Measurements from ENCODE around the gene LDLRAP1. TPM values are rescaled to one million over a fixed set of nuclear protein-coding genes. Genes with fewer than 3 reads are reported as not detected.

LDLRAP1 gene
- total RNA-seq, 1 experiment from 2014 or later: 29.2 TPM

DNA sequence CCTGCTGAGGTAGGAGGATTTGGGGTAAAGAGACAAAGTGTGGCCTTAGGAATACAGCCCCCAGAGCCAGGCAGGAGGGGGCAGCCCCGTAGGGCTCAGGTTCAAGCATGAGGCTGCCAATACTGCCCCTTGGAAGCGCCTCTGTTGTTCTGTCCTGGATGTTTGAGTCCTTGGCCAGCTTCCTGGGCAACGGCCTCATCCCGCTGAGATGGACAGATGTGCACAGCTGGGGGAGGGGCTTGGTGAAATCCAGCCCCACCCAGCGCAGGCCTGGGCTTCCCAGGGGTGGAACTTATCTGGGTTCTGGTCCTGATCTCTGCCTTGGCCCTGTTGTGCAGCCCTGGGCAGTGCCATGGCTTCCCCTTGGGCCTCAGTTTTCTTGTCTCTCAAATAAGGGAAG, 38.4 kb downstream of the LDLRAP1 start:
- no peaks in the 10 kb centered on the region for H3K79me2 ChIP-seq (ENCODE audit: low read depth)
- no peak for DNase-seq
- H3K4me2 ChIP-seq: no peak overlapping the region
- intact Hi-C loops (cut with micrococcal nuclease; ENCODE audit: unreplicated experiment): no loop called here
- no peaks in the 10 kb centered on the region for H3K27me3 ChIP-seq (ENCODE audit: insufficient read depth, low read depth)
- no peaks in the 10 kb centered on the region for H4K20me1 ChIP-seq (ENCODE audit: insufficient read depth)
- no peaks in the 10 kb centered on the region for H3K36me3 ChIP-seq (ENCODE audit: low read depth)
- no peak overlapping the region for H2AFZ ChIP-seq
- H3K27ac ChIP-seq: no peak overlapping the region
- H3F3A ChIP-seq (ENCODE audit: insufficient read depth, low read depth): no peaks in the 10 kb centered on the region
- no peaks in the 10 kb centered on the region for H3K9me2 ChIP-seq (ENCODE audit: insufficient read depth)
- ChIA-PET POLR2A (ENCODE audit: unreplicated experiment) (no interaction called here), CTCF (no interaction called here)
- TF ChIP-seq, protein P1, sequence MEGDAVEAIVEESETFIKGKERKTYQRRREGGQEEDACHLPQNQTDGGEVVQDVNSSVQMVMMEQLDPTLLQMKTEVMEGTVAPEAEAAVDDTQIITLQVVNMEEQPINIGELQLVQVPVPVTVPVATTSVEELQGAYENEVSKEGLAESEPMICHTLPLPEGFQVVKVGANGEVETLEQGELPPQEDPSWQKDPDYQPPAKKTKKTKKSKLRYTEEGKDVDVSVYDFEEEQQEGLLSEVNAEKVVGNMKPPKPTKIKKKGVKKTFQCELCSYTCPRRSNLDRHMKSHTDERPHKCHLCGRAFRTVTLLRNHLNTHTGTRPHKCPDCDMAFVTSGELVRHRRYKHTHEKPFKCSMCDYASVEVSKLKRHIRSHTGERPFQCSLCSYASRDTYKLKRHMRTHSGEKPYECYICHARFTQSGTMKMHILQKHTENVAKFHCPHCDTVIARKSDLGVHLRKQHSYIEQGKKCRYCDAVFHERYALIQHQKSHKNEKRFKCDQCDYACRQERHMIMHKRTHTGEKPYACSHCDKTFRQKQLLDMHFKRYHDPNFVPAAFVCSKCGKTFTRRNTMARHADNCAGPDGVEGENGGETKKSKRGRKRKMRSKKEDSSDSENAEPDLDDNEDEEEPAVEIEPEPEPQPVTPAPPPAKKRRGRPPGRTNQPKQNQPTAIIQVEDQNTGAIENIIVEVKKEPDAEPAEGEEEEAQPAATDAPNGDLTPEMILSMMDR (conservative IDR thresholded peaks at IDR 0.05): no peak
- no peak for TF ChIP-seq EZH2 (IDR thresholded peaks at IDR 0.05; ENCODE audit: low read depth)
- no TSS peak for BruUV-seq (replicated peaks)
- no peak overlapping the region for H3K4me3 ChIP-seq
- no peaks in the 10 kb centered on the region for H3K4me1 ChIP-seq (replicated peaks; ENCODE audit: insufficient read depth)
- H3K9me3 ChIP-seq (ENCODE audit: insufficient read depth, low read depth): no peaks in the 10 kb centered on the region

DNA sequence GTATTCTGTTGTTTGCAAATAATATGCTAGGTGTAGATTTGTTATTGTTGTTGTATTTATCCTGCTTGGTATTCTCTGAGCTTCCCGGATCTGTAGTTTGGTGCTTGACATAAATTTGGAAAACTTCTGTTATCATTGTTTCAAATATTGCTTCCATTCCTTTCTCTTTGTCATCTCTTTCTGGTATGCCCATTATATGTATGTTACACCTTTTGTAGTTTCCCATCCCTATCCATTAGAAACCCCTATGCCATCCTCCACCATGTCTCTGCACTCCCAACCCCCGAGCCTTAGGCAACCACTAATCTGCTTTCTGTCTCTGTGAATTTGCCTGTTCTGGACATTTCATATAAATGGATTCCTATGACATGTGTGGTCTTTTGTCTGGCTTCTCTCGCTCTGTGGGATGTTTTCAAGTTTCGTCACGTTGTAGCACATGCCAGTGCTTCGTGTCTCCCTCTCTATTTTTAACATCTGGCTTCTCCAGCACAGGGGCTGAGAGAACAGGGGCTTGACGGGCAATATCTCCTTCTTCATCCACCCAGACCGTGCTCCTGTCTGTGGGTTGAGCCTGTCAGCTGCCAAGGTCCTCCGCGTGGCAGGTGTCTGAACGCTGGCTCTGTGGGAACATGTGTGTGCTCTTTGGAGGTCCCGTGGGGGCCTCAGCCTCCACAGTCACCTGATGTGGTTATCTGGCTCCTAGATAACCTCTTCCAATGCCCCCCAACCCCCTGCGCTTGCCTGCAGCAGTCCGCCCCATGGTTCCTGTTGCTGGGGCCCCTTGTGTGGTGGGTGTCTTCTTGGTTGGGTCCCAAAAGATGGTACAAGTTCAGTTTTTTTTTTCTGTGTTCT, 40.3 kb downstream of the LDLRAP1 start:
- intact Hi-C loops (cut with micrococcal nuclease; ENCODE audit: unreplicated experiment): no loop called here
- Histone ChIP-seq H3F3A (ENCODE audit: insufficient read depth, low read depth) (no peaks in the 10 kb centered on the region), H3K9me3 (ENCODE audit: insufficient read depth, low read depth) (no peaks in the 10 kb centered on the region), H3K27me3 (ENCODE audit: insufficient read depth, low read depth) (no peaks in the 10 kb centered on the region), H3K4me3 (no peak overlapping the region), H3K4me2 (no peak overlapping the region), H3K27ac (no peak overlapping the region), H3K9me2 (ENCODE audit: insufficient read depth) (no peaks in the 10 kb centered on the region), H4K20me1 (ENCODE audit: insufficient read depth) (no peaks in the 10 kb centered on the region), H2AFZ (no peak overlapping the region), H3K4me1 (replicated peaks; ENCODE audit: insufficient read depth) (no peaks in the 10 kb centered on the region), H3K36me3 (ENCODE audit: low read depth) (no peaks in the 10 kb centered on the region), H3K79me2 (ENCODE audit: low read depth) (no peaks in the 10 kb centered on the region)
- TF ChIP-seq, protein P1 (conservative IDR thresholded peaks at IDR 0.05): no peak
- TF ChIP-seq EZH2 (IDR thresholded peaks at IDR 0.05; ENCODE audit: low read depth): no peak
- ChIA-PET POLR2A (ENCODE audit: unreplicated experiment) (no interaction called here), CTCF (no interaction called here)
- BruUV-seq (replicated peaks): no TSS peak
- no peak for DNase-seq

DNA sequence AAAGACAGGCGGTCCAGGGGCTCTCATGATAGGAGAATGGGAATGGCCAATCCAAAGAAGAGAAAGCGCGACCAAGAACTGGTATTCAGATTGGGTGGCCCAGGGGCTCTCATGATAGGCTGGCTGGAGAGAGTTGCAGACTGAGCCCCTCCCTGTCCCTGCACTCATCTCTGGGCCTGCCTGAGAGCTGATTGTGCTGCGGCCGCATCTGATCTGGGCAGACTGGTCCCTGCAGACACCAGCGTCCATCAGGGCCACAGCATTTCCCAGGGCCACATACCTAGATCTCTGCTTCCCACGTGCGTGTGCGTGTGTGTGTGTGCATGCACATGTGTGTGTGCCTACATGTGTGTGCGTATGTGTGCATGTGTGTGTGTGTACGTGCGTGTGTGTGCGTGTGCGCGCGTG, 42.8 kb downstream of the LDLRAP1 start:
- POLR2A ChIA-PET (ENCODE audit: unreplicated experiment): no interaction called here
- CTCF ChIA-PET: no interaction called here
- intact Hi-C loops (cut with micrococcal nuclease; ENCODE audit: unreplicated experiment): no loop called here
- no peaks in the 10 kb centered on the region for H3K79me2 ChIP-seq (ENCODE audit: low read depth)
- no TSS peak for BruUV-seq (replicated peaks)
- H3K9me3 ChIP-seq (ENCODE audit: insufficient read depth, low read depth): no peaks in the 10 kb centered on the region
- no peak overlapping the region for H3K4me2 ChIP-seq
- no peak overlapping the region for H3K4me3 ChIP-seq
- DNase-seq: no peak
- no peak overlapping the region for H2AFZ ChIP-seq
- no peaks in the 10 kb centered on the region for H3K4me1 ChIP-seq (replicated peaks; ENCODE audit: insufficient read depth)
- H3K36me3 ChIP-seq (ENCODE audit: low read depth): no peaks in the 10 kb centered on the region
- H3F3A ChIP-seq (ENCODE audit: insufficient read depth, low read depth): no peaks in the 10 kb centered on the region
- no peaks in the 10 kb centered on the region for H4K20me1 ChIP-seq (ENCODE audit: insufficient read depth)
- H3K27me3 ChIP-seq (ENCODE audit: insufficient read depth, low read depth): no peaks in the 10 kb centered on the region
- TF ChIP-seq EZH2 (IDR thresholded peaks at IDR 0.05; ENCODE audit: low read depth): no peak
- TF ChIP-seq, protein P1 (conservative IDR thresholded peaks at IDR 0.05): no peak
- H3K9me2 ChIP-seq (ENCODE audit: insufficient read depth): no peaks in the 10 kb centered on the region
- H3K27ac ChIP-seq: no peak overlapping the region

All from PC-9 (cell line).